ENCODE results near the gene LONP1.

Gene LONP1

DNA sequence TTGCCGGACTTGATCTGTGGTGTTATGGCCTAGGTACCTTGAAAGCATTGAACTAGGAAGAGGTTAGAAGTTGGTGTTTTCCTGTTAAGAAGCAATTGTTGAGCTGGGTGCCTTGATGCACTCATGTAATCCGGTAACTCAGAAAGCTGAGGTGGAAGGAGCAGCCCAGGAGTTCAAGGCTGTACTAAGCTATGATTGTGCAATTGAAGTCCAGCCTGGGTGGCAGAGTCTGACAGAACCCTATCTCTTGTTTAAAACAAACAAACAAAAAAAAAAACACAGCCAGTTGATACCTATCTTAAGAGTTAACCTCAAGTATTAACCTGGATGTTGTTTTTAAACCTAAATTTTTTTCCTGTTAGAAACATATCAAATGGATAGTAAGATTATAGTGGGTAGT is 77.7 kb downstream of the LONP1 start:
- no peak for DNase-seq
